ENCODE measurements around the gene RNH1.

DNA sequence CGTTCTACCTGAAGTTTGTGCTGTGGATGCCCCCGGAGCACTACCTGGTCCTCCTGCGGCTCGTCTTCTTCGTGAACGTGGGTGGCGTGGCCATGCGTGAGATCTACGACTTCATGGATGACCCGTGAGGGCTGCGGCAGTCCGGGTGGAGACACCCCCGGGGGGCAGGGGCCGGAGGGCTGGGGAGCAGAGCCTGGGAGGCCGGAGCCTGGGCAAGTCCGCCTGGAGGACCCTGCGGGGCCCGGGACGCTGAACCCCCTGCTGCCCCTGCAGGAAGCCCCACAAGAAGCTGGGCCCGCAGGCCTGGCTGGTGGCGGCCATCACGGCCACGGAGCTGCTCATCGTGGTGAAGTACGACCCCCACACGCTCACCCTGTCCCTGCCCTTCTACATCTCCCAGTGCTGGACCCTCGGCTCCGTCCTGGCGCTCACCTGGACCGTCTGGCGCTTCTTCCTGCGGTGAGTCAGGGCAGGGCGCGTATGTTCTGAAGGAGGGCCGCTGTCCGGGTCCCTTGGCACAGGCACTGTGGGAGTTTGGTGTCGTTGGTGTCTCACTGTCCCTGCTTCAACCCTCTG lies 17.3 kb downstream of the RNH1 start:
- TF ChIP-seq CTCF (IDR thresholded peaks at IDR 0.05; ENCODE audit: poor library complexity), result no peak
- TF ChIP-seq EZH2 (IDR thresholded peaks at IDR 0.05; ENCODE audit: borderline replicate concordance), result no peak
